Left cardiac atrium (tissue), 4 donors: ENCODE results near the gene FGD6. TPM values are rescaled to one million over a fixed set of nuclear protein-coding genes. Genes with fewer than 3 reads are reported as not detected.
"Not testable (repeated sequence)": the region's sequence is repeated elsewhere in the genome, so short reads cannot be mapped to it uniquely, and the experiment has no call there.

Experiments
- ATAC-seq, 2 donors: fragments of 200-7000 bp; cut with Tn5 transposase; one replicate each; pipeline ENCODE4 v1.9.1; 2020; ENCODE audit warnings: mild to moderate bottlenecking in 2 of 2, moderate library complexity in 2 of 2
- DNase-seq: peaks from one replicate; pipeline ENCODE4 v3.0.0-alpha.2; 2020
- intact Hi-C, 2 donors: fragments of 100-400 bp; cut with DNase I; formaldehyde crosslinking; loops; one replicate each; pipeline versions ENCODE4 v1.14.1 to v1.15.1; 2022 to 2023
- total RNA-seq, 2 donors: library from RNA; stranded (reverse); fragmentation: NEBNext Ultra II Directional; extraction: Animal tissue kit (Norgen Biotek cat#: 25700); gene quantifications; one replicate each; pipeline ENCODE4 v1.2.1, GENCODE V29; 2021
- donor health status: DM: no; HTN: yes; CAD: no.
- donor health status: DM: no; HTN: yes; CAD: no; lungs with severe emphysema.
- donor health status: DM: yes; HTN: yes; CAD: no.
- donor health status: Dilated cardiomyopathy.

FGD6 gene
- total RNA-seq, 2 donors from 2014 or later: 16.2 to 16.3 TPM

- DNase-seq (no peak), ATAC-seq (no peak)
- intact Hi-C loops: loop anchor here (5.0 to 10.0 kb wide), 4 partner anchors 102 to 420 kb away; partner anchors contain the start of genes FGD6 (in 1 of the 2) and VEZT (in 1 of the 2)
Measured at GRCh38 chr12:95114766-95115405, 102.4 kb downstream of the FGD6 start.

DNA sequence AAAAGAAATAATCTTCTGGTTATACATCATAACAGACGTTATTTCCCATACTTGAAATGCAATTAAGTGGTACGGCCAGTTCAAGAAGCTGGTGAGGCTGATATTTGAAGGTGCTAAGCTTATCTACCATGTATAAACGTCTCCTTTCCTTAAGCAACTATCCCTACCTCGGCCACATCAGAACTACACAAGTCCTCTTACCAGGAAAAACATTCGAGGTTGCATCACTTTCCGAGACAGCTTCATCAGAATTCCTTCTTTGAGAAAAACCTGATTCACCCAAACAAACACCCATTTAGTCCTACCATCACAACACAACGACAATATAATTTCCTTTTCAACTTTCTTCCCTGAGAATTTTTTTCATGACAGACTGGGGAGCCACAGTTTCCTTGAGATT, 109.9 kb downstream of the FGD6 start:
- intact Hi-C loops: no loop called here
- no peak for DNase-seq
- no peak for ATAC-seq

DNA sequence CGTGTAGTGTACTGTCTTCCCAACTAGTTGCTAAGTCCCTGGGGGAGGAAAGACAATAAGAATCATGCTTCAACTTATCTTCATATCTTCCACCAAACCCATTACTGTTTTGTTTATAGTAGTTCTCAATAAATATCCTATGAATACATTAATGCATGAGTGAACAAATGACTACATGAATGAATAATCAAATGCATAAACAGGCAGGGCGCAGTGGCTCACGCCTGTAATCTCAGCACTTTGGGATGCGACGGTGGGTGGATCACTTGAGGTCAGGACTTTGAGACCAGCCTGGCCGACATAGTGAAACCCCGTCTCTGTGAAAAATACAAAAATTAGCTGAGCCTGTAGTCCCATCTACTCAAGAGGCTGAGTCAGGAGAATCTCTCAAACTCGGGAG, 111.7 kb downstream of the FGD6 start:
- DNase-seq (no peak), ATAC-seq (no peak)
- intact Hi-C loops: no loop called here

DNA sequence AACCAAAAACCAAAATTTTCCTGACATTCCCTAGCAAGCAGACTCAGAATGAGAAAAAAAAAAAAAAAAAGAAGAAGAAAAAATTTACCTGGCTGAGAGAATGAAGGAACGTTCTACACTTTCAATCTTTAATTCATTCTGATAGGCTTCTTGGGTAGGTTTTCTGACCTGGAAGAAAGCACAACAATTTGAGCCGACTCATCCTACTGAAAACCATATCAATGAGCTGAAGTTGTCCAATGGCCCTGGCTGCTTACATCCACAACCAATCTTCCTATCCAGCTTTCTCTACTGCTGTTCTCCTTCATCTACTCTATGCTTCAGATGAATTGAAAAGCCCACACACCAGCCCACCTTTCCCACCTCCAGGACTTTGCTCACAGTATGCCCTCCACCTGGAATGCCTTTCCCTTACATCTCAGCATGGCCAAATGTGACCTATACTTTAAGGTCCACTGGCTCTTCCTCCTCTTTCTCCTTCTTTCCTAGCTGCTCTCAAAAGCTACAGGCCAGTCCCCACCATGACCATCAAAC, 112.3 kb downstream of the FGD6 start:
- ATAC-seq (no peak), DNase-seq (no peak)
- intact Hi-C loops: no loop called here

DNA sequence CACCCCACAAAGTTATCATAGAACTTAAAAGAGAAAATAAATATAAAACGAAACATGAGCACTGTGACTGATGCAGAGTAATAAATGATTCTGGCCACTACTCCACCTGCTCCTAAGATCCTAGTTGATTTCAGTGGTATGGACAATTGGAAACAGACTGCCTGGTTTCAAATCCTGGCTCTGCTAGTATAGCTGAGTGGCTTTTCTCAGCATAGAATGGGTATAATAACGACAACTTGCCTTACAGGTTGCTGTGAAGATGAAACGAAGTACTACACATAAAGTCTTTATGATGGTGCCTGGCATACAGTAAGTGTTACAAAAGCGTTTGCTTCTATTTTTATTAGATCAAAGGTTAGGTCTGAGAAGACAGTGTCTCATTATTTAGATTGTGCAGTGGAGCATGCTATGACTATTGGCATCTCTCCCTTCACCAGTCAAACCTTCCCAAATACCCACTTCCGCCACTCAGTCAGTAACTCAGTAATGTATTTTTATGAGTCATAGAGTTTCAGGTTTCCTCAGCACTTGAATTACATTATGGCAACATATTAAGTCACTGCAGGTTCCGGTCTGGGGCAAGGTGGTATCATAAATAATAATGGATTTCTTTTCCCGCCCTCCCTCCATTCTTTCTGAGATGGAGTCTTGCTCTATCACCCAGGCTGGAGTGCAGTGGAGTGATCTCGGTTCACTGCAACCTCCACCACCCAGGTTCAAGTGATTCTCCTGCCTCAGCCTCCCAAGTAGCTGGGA, 114.2 kb downstream of the FGD6 start:
- intact Hi-C loops: no loop called here
- ATAC-seq (peak in 1 of 2 donors; percentile 36), DNase-seq (no peak)

- ATAC-seq, DNase-seq, intact Hi-C loops: not testable (repeated sequence)
Measured at GRCh38 chr12:95101957-95102356, 115.3 kb downstream of the FGD6 start.

DNA sequence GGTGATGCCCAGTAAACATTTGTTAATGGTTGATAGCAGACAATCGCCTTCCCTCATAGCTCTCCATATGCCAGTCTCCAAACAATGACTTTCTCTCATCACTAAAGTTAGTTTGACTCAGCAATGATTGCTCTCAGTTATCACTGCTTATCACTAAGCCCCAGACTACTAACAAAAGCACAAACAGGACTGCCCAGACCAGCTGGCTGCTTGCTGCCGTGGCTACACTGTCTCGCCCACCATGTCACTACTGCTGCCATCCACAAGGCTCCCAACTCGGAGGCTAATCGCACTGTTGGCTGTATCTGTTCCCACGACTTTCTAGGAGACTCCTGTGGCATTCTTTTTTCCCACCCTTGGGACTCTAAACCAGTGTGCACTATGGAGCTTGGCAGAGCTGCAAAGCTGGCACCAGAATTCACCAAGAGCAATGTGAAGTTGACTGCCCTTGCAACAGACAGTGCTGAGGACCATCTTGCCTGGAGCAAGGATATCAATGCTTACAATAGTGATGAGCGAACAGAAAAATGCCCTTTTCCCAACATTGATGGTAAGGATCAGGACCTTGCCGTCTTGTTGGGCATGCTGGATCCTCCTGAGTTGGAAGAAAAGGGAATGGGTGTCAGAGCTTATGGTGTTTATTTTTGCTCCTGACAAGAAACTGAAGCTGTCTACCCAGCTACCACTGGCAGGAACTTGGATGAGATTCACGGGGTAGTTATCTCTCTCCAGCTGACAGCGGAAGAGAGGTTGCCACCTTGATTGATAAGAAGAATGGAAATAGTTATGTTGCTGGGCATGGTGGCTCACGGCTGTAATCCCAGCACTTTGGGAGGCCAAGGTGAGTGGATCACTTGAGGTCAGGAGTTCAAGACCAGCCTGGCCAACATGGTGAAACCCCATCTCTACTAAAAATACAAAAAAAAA, 116.7 kb downstream of the FGD6 start:
- ATAC-seq (peak; percentile 58 to 73), DNase-seq (no peak)
- intact Hi-C loops: no loop called here

DNA sequence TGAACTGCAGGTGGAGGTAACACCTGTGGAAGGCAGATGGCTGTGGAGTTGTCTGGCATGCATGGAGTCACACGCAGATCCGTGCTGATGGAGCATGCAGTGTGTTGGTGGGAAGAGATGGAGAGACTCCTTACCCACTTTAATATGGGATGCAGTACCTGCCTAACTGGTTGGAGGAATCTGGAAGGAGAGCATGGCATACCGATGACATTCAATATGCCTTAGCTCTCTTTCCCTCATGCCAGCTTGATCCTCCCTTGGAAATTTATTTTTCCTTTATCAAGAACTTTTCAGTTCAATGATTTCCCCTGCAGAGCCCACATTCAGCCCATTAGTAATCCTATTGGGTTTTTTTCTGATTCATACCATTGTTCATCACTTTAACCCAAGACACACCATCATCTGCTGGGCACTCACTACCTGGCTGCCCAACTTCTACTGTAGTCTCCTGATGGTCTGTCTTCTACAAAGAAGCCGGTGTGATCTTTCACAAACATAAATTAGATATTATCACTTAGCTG, 117.9 kb downstream of the FGD6 start:
- intact Hi-C loops: no loop called here
- no peak for DNase-seq
- ATAC-seq: no peak

DNA sequence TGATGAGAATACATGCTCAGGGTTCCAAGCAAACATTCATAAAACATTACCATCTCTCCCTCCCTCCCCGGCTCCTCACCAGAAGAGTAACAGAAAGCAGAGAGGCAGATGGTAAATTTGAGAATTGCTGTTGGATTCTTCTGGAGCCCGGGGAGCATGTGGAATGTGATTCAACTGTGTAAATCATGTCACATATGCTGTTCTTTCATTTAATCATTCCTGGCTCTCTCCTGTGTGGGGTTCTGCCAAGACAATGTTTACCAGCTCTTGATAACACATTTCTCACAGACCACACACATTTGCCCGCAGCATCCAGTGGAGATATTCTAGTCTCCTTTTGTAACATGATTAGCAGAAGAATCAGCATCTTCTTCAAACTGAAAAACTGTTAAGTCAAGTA, 120.4 kb downstream of the FGD6 start:
- ATAC-seq: peak in 1 of 2 donors; percentile 46
- DNase-seq: no peak
- intact Hi-C loops: no loop called here

- DNase-seq (no peak), ATAC-seq (no peak)
- intact Hi-C loops: no loop called here
Measured at GRCh38 chr12:95096378-95096777, 120.9 kb downstream of the FGD6 start.

DNA sequence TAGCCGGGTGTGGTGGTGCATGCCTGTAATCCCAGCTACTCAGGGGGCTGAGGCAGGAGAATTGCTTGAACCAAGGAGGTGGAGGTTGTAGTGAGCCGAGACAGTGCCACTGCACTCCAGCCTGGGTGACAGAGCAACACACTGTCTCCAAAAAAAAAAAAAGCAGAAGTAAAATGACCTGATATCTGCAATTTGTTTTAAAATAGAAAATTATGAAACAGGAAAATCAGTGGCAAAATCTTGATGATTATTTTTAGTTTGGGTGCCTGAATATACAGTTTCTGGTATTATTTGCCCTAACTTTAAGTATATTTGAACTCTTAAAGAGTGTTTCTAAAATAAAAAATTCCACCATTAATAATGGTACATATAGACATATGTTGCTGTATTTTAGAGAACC, 121.4 kb downstream of the FGD6 start:
- intact Hi-C loops, DNase-seq, ATAC-seq: not testable (repeated sequence)

- ATAC-seq: no peak
- no peak for DNase-seq
- intact Hi-C loops: no loop called here
Measured at GRCh38 chr12:95089462-95089861, 127.8 kb downstream of the FGD6 start.

DNA sequence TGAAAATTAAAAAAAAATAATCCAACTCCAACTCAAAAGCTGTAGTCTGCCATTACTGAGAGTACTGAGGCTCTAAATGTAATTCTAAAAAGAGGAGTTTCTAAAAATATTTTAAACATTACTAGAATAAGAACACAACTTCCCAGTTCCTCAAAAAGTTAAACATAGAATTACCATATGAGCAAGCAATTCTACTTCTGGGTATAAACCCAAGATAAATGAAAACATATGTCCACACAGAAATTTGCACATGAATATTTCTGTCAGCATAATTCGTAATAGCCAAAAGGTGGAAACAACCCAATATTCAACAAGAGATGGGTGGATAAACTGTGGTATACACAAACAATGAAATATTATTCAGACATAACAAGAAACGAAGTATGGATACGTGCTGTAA, 128.9 kb downstream of the FGD6 start:
- ATAC-seq: no peak
- intact Hi-C loops: no loop called here
- no peak for DNase-seq

- ATAC-seq: no peak
- intact Hi-C loops: no loop called here
- no peak for DNase-seq
Measured at GRCh38 chr12:95085612-95086011, 131.7 kb downstream of the FGD6 start.

GRCh38 chr12:95083938-95084337, 133.3 kb downstream of the FGD6 start:
- ATAC-seq (peak; percentile 79 to 91), DNase-seq (no peak)
- intact Hi-C loops: no loop called here

DNA sequence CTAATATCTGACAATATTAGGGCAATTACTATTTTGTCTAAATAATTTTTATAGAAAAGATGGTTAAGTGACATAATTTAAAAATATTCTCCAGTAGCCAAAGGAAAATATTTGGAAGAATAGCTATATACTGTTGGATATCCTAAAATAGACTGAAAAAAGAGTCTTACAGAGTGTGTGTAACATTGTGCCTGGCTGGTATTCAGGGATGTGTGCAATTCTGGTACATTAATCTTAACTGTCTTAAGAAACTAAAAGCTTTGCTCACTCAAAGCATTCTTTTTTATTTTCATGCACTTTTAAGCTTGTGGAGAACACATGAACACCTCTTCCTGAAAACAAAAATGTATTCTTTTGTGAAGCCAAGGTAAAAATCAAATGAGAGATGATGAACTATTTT, 133.8 kb downstream of the FGD6 start:
- intact Hi-C loops: no loop called here
- ATAC-seq: peak in 1 of 2 donors; percentile 51

DNA sequence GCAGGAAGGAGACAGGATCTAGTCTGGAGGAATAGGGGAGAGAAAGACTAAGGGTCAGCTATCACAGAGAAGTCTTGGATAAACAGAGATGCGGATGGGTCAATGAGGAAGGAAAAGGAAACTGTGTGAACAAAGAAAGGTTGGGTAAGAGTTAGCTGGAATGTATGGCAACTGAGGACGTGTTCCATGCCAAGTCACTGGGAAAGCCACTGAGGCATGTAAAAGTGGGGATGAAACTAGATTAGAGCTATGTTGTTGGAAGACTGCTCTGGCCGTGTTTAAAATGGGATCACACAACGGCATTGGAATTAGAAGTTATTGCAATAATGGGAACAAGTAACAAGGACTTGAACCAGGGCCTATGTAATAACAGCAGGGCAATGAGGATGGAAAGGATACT, 139.9 kb downstream of the FGD6 start:
- intact Hi-C loops: no loop called here
- ATAC-seq: no peak
- DNase-seq: no peak

More for the DNA sequence above, 133.8 kb downstream of the FGD6 start:
- DNase-seq: no peak

GRCh38 chr12:95074766-95075165, 142.5 kb downstream of the FGD6 start:
- ATAC-seq: no peak
- DNase-seq: no peak
- intact Hi-C loops: no loop called here
